ENCODE results near the gene KIRREL2. TPM values are rescaled to one million over a fixed set of nuclear protein-coding genes. Genes with fewer than 3 reads are reported as not detected.
A peak's percentile ranks its signal among the peaks of the same experiment; 100 is the strongest.

The KIRREL2 gene
- total RNA-seq, 2 experiments from 2014 or later: 1.4 to 2.2 TPM

DNA sequence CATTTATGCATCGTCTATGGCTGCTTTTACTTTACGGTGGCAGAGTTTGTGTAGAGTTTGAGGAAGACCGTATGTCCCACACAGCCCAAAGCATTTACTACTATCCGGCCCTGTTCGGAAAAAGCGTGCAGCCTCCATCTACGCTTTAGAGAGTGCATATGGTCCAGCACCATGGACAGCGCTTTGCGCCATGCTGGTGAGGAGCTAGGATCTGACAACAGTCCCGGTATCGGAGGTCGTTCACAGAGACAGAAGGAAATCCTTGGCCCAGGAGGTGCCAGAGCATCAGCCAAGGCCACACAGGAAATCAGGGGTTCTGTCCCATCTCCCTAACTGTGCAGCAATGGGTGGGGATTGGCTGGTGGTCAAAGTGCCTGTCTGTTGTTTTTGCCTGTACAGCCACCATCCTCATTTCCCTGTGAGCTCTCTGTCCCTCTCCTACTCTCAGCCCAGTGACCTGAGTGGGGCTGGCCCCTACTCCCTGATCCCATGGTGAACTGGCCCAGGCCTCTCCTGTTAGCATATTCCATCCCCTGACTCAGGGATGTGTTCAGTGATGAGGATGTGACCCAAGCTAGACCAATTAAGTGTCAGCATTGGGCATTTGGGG lies 27.9 kb upstream of the KIRREL2 start:
- no peaks in the 10 kb centered on the region for H4K20me1 ChIP-seq (ENCODE audit: insufficient read depth, low read length)
- BruUV-seq (replicated peaks): no TSS peak
- intact Hi-C loops (cut with micrococcal nuclease; ENCODE audit: unreplicated experiment): no loop called here
- no peak overlapping the region for H2AFZ ChIP-seq (ENCODE audit: low read length)
- no peak overlapping the region for H3K4me2 ChIP-seq (ENCODE audit: low read length)
- no peaks in the 10 kb centered on the region for H3K4me1 ChIP-seq (ENCODE audit: insufficient read depth, low read length, poor library complexity, severe bottlenecking)
- no peak overlapping the region for H3K4me3 ChIP-seq (ENCODE audit: low read depth, low read length, poor library complexity, severe bottlenecking)
- no peaks in the 10 kb centered on the region for H3K36me3 ChIP-seq (ENCODE audit: insufficient read depth, low read length)
- no peak for TF ChIP-seq EZH2phosphoT487 (IDR thresholded peaks at IDR 0.05; ENCODE audit: borderline replicate concordance, low read depth, low read length)
- TF ChIP-seq, protein P1, sequence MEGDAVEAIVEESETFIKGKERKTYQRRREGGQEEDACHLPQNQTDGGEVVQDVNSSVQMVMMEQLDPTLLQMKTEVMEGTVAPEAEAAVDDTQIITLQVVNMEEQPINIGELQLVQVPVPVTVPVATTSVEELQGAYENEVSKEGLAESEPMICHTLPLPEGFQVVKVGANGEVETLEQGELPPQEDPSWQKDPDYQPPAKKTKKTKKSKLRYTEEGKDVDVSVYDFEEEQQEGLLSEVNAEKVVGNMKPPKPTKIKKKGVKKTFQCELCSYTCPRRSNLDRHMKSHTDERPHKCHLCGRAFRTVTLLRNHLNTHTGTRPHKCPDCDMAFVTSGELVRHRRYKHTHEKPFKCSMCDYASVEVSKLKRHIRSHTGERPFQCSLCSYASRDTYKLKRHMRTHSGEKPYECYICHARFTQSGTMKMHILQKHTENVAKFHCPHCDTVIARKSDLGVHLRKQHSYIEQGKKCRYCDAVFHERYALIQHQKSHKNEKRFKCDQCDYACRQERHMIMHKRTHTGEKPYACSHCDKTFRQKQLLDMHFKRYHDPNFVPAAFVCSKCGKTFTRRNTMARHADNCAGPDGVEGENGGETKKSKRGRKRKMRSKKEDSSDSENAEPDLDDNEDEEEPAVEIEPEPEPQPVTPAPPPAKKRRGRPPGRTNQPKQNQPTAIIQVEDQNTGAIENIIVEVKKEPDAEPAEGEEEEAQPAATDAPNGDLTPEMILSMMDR (conservative IDR thresholded peaks at IDR 0.05; ENCODE audit: low read length): no peak
- H3K79me2 ChIP-seq (ENCODE audit: insufficient read depth, low read depth, low read length): no peaks in the 10 kb centered on the region
- peak; percentile 32 for DNase-seq (ENCODE audit: low spot score)
- H3K27ac ChIP-seq (ENCODE audit: low read depth, low read length, poor library complexity, severe bottlenecking): no peak overlapping the region
- POLR2A ChIA-PET: no interaction called here
- CTCF ChIA-PET (ENCODE audit: unreplicated experiment): no interaction called here
- H3K9me2 ChIP-seq (ENCODE audit: insufficient read depth, low read length): no peaks in the 10 kb centered on the region
- no peaks in the 10 kb centered on the region for H3K9me3 ChIP-seq (ENCODE audit: low read length)

DNA sequence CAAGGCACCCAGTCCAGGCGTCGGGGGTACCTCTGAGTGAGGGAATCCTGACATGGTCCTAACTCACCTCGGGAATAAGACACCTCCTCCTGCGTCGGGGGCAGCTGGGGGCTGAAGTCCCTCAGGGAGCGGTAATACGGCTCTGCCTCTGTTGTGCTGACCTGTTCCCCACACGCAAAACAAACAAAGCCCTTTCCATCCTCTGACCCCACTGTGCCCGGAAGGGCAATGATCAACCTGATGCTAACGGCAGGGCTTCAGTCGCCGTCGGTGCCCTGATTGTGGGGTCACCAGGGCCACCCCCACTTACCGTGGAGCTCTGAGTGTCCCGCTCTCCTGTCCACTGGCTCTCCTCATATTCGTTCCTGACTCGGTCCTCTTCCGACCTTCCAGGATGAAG lies 25.7 kb upstream of the KIRREL2 start:
- CTCF ChIA-PET (ENCODE audit: unreplicated experiment): no interaction called here

DNA sequence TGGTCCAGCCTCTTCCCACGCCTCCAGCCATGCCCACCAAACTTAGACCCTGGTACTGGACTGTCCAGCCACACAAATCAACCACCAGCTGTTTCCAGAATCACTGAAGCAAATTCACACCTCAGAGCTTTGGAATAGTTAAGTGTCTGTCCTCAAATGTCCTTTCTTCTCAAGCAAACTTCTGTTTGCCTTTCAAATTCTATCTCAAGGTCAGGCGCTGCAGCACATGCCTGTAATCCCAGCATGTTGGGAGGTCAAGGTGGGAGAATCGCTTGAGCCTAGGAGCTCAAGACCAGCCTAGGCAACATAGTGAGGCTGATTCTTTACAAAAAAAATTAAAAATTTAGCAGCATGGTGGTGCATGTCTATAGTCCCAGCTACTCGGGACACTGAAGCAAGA lies 24.7 kb upstream of the KIRREL2 start:
- Histone ChIP-seq H4K20me1 (ENCODE audit: insufficient read depth, low read length) (no peaks in the 10 kb centered on the region), H3K4me3 (ENCODE audit: low read depth, low read length, poor library complexity, severe bottlenecking) (no peak overlapping the region), H3K79me2 (ENCODE audit: insufficient read depth, low read depth, low read length) (no peaks in the 10 kb centered on the region), H3K9me2 (ENCODE audit: insufficient read depth, low read length) (no peaks in the 10 kb centered on the region), H3K4me1 (ENCODE audit: insufficient read depth, low read length, poor library complexity, severe bottlenecking) (no peaks in the 10 kb centered on the region), H3K36me3 (ENCODE audit: insufficient read depth, low read length) (no peaks in the 10 kb centered on the region), H3K9me3 (ENCODE audit: low read length) (no peaks in the 10 kb centered on the region), H3K27ac (ENCODE audit: low read depth, low read length, poor library complexity, severe bottlenecking) (no peak overlapping the region), H2AFZ (ENCODE audit: low read length) (no peak overlapping the region), H3K4me2 (ENCODE audit: low read length) (no peak overlapping the region)
- POLR2A ChIA-PET: no interaction called here
- no TSS peak for BruUV-seq (replicated peaks)
- intact Hi-C loops (cut with micrococcal nuclease; ENCODE audit: unreplicated experiment): no loop called here
- no peak for TF ChIP-seq EZH2phosphoT487 (IDR thresholded peaks at IDR 0.05; ENCODE audit: borderline replicate concordance, low read depth, low read length)
- TF ChIP-seq, protein P1 (conservative IDR thresholded peaks at IDR 0.05; ENCODE audit: low read length): no peak
- DNase-seq (ENCODE audit: low spot score): no peak
- CTCF ChIA-PET (ENCODE audit: unreplicated experiment): no interaction called here

More for the DNA sequence above, 25.7 kb upstream of the KIRREL2 start:
- intact Hi-C loops (cut with micrococcal nuclease; ENCODE audit: unreplicated experiment): no loop called here
- Histone ChIP-seq H3K4me3 (ENCODE audit: low read depth, low read length, poor library complexity, severe bottlenecking) (no peak overlapping the region), H4K20me1 (ENCODE audit: insufficient read depth, low read length) (no peaks in the 10 kb centered on the region), H3K4me1 (ENCODE audit: insufficient read depth, low read length, poor library complexity, severe bottlenecking) (no peaks in the 10 kb centered on the region), H3K79me2 (ENCODE audit: insufficient read depth, low read depth, low read length) (no peaks in the 10 kb centered on the region), H3K36me3 (ENCODE audit: insufficient read depth, low read length) (no peaks in the 10 kb centered on the region), H3K4me2 (ENCODE audit: low read length) (no peak overlapping the region), H3K9me2 (ENCODE audit: insufficient read depth, low read length) (no peaks in the 10 kb centered on the region), H3K27ac (ENCODE audit: low read depth, low read length, poor library complexity, severe bottlenecking) (no peak overlapping the region), H2AFZ (ENCODE audit: low read length) (no peak overlapping the region), H3K9me3 (ENCODE audit: low read length) (no peaks in the 10 kb centered on the region)
- BruUV-seq (replicated peaks): no TSS peak
- TF ChIP-seq, protein P1 (conservative IDR thresholded peaks at IDR 0.05; ENCODE audit: low read length): no peak
- no peak for TF ChIP-seq EZH2phosphoT487 (IDR thresholded peaks at IDR 0.05; ENCODE audit: borderline replicate concordance, low read depth, low read length)
- POLR2A ChIA-PET: no interaction called here
- no peak for DNase-seq (ENCODE audit: low spot score)

Data from OCI-LY7 (cell line).